H1 (cell line): ENCODE data around the gene HTR2A. TPM values are rescaled to one million over a fixed set of nuclear protein-coding genes. Genes with fewer than 3 reads are reported as not detected.

ENCODE experiments used
- CTCF ChIA-PET: fragments of 300-600 bp; sonication (Branson Sonifier 250); formaldehyde crosslinking; loops from one replicate; lab custom pipeline; 2021; ENCODE audit not compliant: partially characterized antibody; lab: Charles Lee
- POLR2A ChIA-PET: fragments of 300-600 bp; sonication (Branson Sonifier 250); formaldehyde crosslinking; loops from one replicate; lab custom pipeline; 2021; ENCODE audit warnings: inconsistent platforms; ENCODE audit not compliant: partially characterized antibody; lab: Charles Lee
- DNase-seq, 2 experiments: peaks; one replicate each; pipeline versions ENCODE4 v3.0.0 to v3.0.0-alpha.2; 2010 to 2022; ENCODE audit warnings: low spot score in 2 of 2, low read depth in 1 of 2, mixed read lengths in 1 of 2
- FAIRE-seq: peaks from 2 replicates; lab custom pipeline; 2011; peaks lifted over from hg19 to GRCh38; lab: Jason Lieb, UNC
- H2AFZ ChIP-seq: 2 replicates; pipeline ENCODE4 v1.8.1; 2012; ENCODE audit warnings: low read length, inconsistent platforms
- H2AK5ac ChIP-seq: 2 replicates; pipeline ENCODE4 v1.6.1; 2013; ENCODE audit warnings: low read depth, low read length
- H2BK120ac ChIP-seq: replicated peaks from 2 replicates; pipeline ENCODE3; 2013; ENCODE audit warnings: low read depth, low read length, inconsistent platforms
- H2BK12ac ChIP-seq: 2 replicates; pipeline ENCODE4 v1.6.1; 2013; ENCODE audit warnings: low read depth, low read length
- H2BK15ac ChIP-seq: 2 replicates; pipeline ENCODE4 v1.6.1; 2013; ENCODE audit warnings: low read length
- H2BK20ac ChIP-seq: 2 replicates; pipeline ENCODE4 v1.6.1; 2013; ENCODE audit warnings: low read length
- H2BK5ac ChIP-seq: 2 replicates; pipeline ENCODE4 v1.6.1; 2013; ENCODE audit warnings: low read depth, low read length
- H3K14ac ChIP-seq: 2 replicates; pipeline ENCODE4 v1.6.1; 2013; ENCODE audit warnings: inconsistent platforms; ENCODE audit not compliant: insufficient read length
- H3K18ac ChIP-seq: 2 replicates; pipeline ENCODE4 v1.6.1; 2013; ENCODE audit warnings: low read length; ENCODE audit errors: extremely low read depth
- H3K23ac ChIP-seq: 2 replicates; pipeline ENCODE4 v1.6.1; 2013; ENCODE audit warnings: inconsistent platforms; ENCODE audit not compliant: insufficient read length
- H3K23me2 ChIP-seq: 2 replicates; pipeline ENCODE4 v1.6.1; 2013; ENCODE audit warnings: low read depth, low read length
- H3K27ac ChIP-seq: 2 replicates; pipeline ENCODE4 v1.6.1; 2011; ENCODE audit warnings: low read depth, low read length, inconsistent platforms
- H3K27me3 ChIP-seq, 4 experiments: replicated peaks in 1 of 4; 1 replicate in 1 of 4; 2 replicates in 3 of 4; pipeline versions ENCODE4 v1.6.1 to v1.8.1; 2011 to 2013; ENCODE audit warnings: low read length in 3 of 4, mild to moderate bottlenecking in 3 of 4, inconsistent platforms in 2 of 4, mixed read lengths in 2 of 4, moderate library complexity in 1 of 4; ENCODE audit not compliant: control insufficient read depth in 3 of 4, insufficient read depth in 3 of 4; ENCODE audit errors: extremely low read depth in 1 of 4
- H3K36me3 ChIP-seq, 4 experiments: 2 replicates each; pipeline versions ENCODE4 v1.6.1 to v1.8.1; 2011 to 2013; ENCODE audit warnings: mild to moderate bottlenecking in 4 of 4, low read length in 3 of 4, moderate library complexity in 2 of 4, control low read depth in 1 of 4, inconsistent platforms in 1 of 4; ENCODE audit not compliant: insufficient read depth in 4 of 4, control insufficient read depth in 2 of 4
- H3K4ac ChIP-seq: replicated peaks from 2 replicates; pipeline ENCODE3; 2013; ENCODE audit warnings: low read length, low read depth, mixed read lengths, inconsistent platforms; ENCODE audit not compliant: insufficient read length
- H3K4me1 ChIP-seq, 4 experiments: replicated peaks in 1 of 4; 1 replicate in 1 of 4; 2 replicates in 3 of 4; pipeline versions ENCODE4 v1.6.1 to v1.8.1; 2011 to 2013; ENCODE audit warnings: low read length in 3 of 4, inconsistent platforms in 2 of 4, mixed read lengths in 1 of 4; ENCODE audit not compliant: insufficient read depth in 4 of 4, control insufficient read depth in 3 of 4
- H3K4me2 ChIP-seq, 2 experiments: 2 replicates each; pipeline versions ENCODE4 v1.6.1 to v1.8.1; 2011 to 2013; ENCODE audit warnings: low read depth in 2 of 2, low read length in 2 of 2, control low read depth in 1 of 2, inconsistent platforms in 1 of 2, mild to moderate bottlenecking in 1 of 2; ENCODE audit not compliant: insufficient read depth in 1 of 2
- H3K4me3 ChIP-seq, 4 experiments: fragments of 200-600, 300-600 bp in 1 of 4; sonication (generic), shearing (Covaris generic), sonication (Bioruptor Twin) in 1 of 4; 2 replicates each; pipeline versions ENCODE4 v1.5.1 to v1.8.1; 2011 to 2016; ENCODE audit warnings: low read length in 4 of 4, low read depth in 3 of 4, control low read depth in 2 of 4, inconsistent platforms in 2 of 4, mild to moderate bottlenecking in 2 of 4, mixed read lengths in 1 of 4, moderate library complexity in 1 of 4; ENCODE audit not compliant: insufficient read depth in 2 of 4; ENCODE audit errors: extremely low read depth in 1 of 4
- H3K56ac ChIP-seq: replicated peaks from 2 replicates; pipeline ENCODE3; 2013; ENCODE audit warnings: low read depth, mild to moderate bottlenecking, mixed read lengths, low read length, inconsistent platforms; ENCODE audit not compliant: insufficient read length
- H3K79me1 ChIP-seq: 2 replicates; pipeline ENCODE4 v1.6.1; 2013; ENCODE audit warnings: low read depth, low read length, control low read depth
- H3K79me2 ChIP-seq, 2 experiments: 2 replicates each; pipeline versions ENCODE4 v1.6.1 to v1.8.1; 2012 to 2013; ENCODE audit warnings: low read length in 2 of 2, mild to moderate bottlenecking in 2 of 2, inconsistent platforms in 1 of 2; ENCODE audit not compliant: insufficient read depth in 2 of 2, control insufficient read depth in 1 of 2
- H3K9ac ChIP-seq, 4 experiments: replicated peaks in 1 of 4; 1 replicate in 1 of 4; 2 replicates in 3 of 4; pipeline versions ENCODE4 v1.6.1 to v1.8.1; 2011 to 2013; ENCODE audit warnings: low read depth in 3 of 4, low read length in 3 of 4, control low read depth in 2 of 4, mild to moderate bottlenecking in 2 of 4, moderate library complexity in 2 of 4, inconsistent platforms in 1 of 4; ENCODE audit errors: extremely low read depth in 1 of 4
- H3K9me3 ChIP-seq, 2 experiments: 2 replicates each; pipeline versions ENCODE4 v1.6.1 to v1.8.1; 2012 to 2013; ENCODE audit warnings: mild to moderate bottlenecking in 2 of 2, moderate library complexity in 2 of 2, control low read depth in 1 of 2, inconsistent platforms in 1 of 2, low read depth in 1 of 2, low read length in 1 of 2, mixed read lengths in 1 of 2; ENCODE audit not compliant: insufficient read depth in 2 of 2
- H4K20me1 ChIP-seq, 2 experiments: replicated peaks in 1 of 2; 2 replicates each; pipeline versions ENCODE3 to v1.8.1; 2011 to 2013; ENCODE audit warnings: inconsistent platforms in 2 of 2, low read length in 2 of 2, mild to moderate bottlenecking in 1 of 2; ENCODE audit not compliant: insufficient read depth in 2 of 2, control insufficient read depth in 1 of 2
- H4K5ac ChIP-seq: 2 replicates; pipeline ENCODE4 v1.6.1; 2013; ENCODE audit warnings: low read length, low read depth, mixed read lengths, inconsistent platforms; ENCODE audit not compliant: insufficient read length
- H4K8ac ChIP-seq: 2 replicates; pipeline ENCODE4 v1.8.0; 2013; ENCODE audit warnings: mild to moderate bottlenecking, moderate library complexity, low read length, inconsistent platforms; ENCODE audit not compliant: insufficient read depth; ENCODE audit errors: extremely low read depth
- H4K91ac ChIP-seq: replicated peaks from 2 replicates; pipeline ENCODE3; 2013; ENCODE audit warnings: low read length, mixed read lengths, inconsistent platforms; ENCODE audit not compliant: insufficient read length
- CHD2 ChIP-seq: IDR thresholded peaks from 2 replicates; pipeline ENCODE4 v1.6.1; 2012; ENCODE audit warnings: low read length, improper control_type of control experiment
- CREB1 ChIP-seq: IDR thresholded peaks from 2 replicates; pipeline ENCODE4 v1.6.1; 2012; ENCODE audit warnings: inconsistent platforms
- SP4 ChIP-seq: IDR thresholded peaks from 2 replicates; pipeline ENCODE4 v1.6.1; 2012; ENCODE audit warnings: low read length, inconsistent platforms
- TEAD4 ChIP-seq: IDR thresholded peaks from 2 replicates; pipeline ENCODE4 v1.6.1; 2012; ENCODE audit warnings: low read depth, low read length, inconsistent platforms, mixed read lengths
- WGBS, 2 experiments: shearing (Covaris generic) in 1 of 2; methylation state at CpG; one replicate each; pipeline versions ENCODE4 v1.1.6 to v1.1.7; 2013 to 2015; ENCODE audit warnings: low lambda C conversion rate in 2 of 2, mixed read lengths in 2 of 2, inconsistent platforms in 1 of 2, low coverage in 1 of 2, missing lambda C conversion rate in 1 of 2; ENCODE audit not compliant: insufficient replicate concordance in 2 of 2, insufficient coverage in 1 of 2, insufficient read length in 1 of 2; ENCODE audit errors: extremely low coverage in 1 of 2, missing lambda C conversion rate in 1 of 2; 5-methylcytosine and 5-hydroxymethylcytosine counted together
- polyA plus RNA-seq, 7 experiments: library from polyadenylated mRNA; depleted of rRNA in 3 of 7; stranded (reverse) in 5 of 7; unstranded in 2 of 7; fragments of >200 nt in 5 of 7; fragments of 200-250 nt in 2 of 7; gene quantifications; 1 replicate in 5 of 7; 2 replicates in 1 of 7; 4 replicates in 1 of 7; pipeline versions ENCODE4 v1.2.1 to v1.2.3, GENCODE V29; 2011 to 2013; ENCODE audit warnings: missing spikeins in 2 of 7, mixed read lengths in 2 of 7
- total RNA-seq: library from RNA; stranded (reverse); fragmentation: NEBNext Ultra II Directional; extraction: Animal tissue kit (Norgen Biotek cat#: 25700); gene quantifications from 2 replicates; pipeline ENCODE4 v1.2.1, GENCODE V29; 2021

HTR2A gene
- total and polyA plus RNA-seq, 2 of the 8 experiments (the other 6 are each of a cell fraction or from before 2014, with no cell fraction given) = not detected

DNA sequence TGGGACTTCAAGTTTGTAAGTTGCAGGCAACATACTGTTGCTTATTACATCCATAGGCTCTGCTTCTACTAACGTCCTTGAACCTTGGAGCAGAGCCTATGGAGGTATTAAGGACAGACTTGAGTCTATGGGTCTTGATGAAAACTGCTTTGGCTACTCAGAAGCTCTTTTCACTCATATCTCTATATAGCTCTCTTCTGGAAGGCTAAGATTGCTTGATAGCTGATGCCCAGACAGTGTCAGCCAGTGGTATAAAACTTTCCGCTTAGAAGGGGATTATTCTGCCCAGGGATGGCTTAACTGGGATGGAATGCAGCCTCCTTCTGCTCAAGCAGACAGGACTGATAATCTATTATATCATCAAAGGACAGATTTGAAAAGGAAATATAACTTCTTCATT is 74.3 kb downstream of the HTR2A start:
- no peak for DNase-seq
- Histone ChIP-seq H4K20me1 (no peaks in the 10 kb centered on the region), H2BK120ac (no peak overlapping the region), H3K36me3 (no peaks in the 10 kb centered on the region), H3K79me2 (no peaks in the 10 kb centered on the region), H3K4me1 (no peaks in the 10 kb centered on the region), H3K79me1 (no peaks in the 10 kb centered on the region; the same call in 1 of the 2 replicates), H3K18ac (no peak overlapping the region), H2AK5ac (no peak overlapping the region), H4K8ac (no peak overlapping the region), H3K9ac (no peak overlapping the region), H3K27me3 (no peaks in the 10 kb centered on the region), H2BK12ac (no peak overlapping the region), H3K56ac (no peak overlapping the region), H3K4me3 (no peak overlapping the region), H4K91ac (no peak overlapping the region), H3K27ac (no peak overlapping the region), H2AFZ (no peak overlapping the region), H2BK20ac (no peak overlapping the region), H4K5ac (no peak overlapping the region), H3K23ac (no peak overlapping the region), H3K23me2 (no peaks in the 10 kb centered on the region), H2BK5ac (no peak overlapping the region), H3K14ac (no peak overlapping the region), H3K9me3 (no peaks in the 10 kb centered on the region), H2BK15ac (no peak overlapping the region), H3K4ac (no peak overlapping the region), H3K4me2 (no peak overlapping the region)
- no peak for FAIRE-seq
- 92% methylated on average over 2 of the region's 2 CpGs; no CpG with 5 or more reads in 1 of the 2 experiments for WGBS, 2 experiments
- ChIA-PET POLR2A (no interaction called here), CTCF (interaction anchor here (1.1 to 2.2 kb wide), 3 partner anchors 9 to 37 kb away, joined by 3 to 9 read pairs (median 4); no protein-coding TSS in a partner anchor)
- TF ChIP-seq TEAD4 (no peak), SP4 (no peak), CREB1 (no peak), CHD2 (no peak)
